ENCODE data around the gene CERCAM.
"Not testable (repeated sequence)": the region's sequence is repeated elsewhere in the genome, so short reads cannot be mapped to it uniquely, and the experiment has no call there.

CERCAM gene

DNA sequence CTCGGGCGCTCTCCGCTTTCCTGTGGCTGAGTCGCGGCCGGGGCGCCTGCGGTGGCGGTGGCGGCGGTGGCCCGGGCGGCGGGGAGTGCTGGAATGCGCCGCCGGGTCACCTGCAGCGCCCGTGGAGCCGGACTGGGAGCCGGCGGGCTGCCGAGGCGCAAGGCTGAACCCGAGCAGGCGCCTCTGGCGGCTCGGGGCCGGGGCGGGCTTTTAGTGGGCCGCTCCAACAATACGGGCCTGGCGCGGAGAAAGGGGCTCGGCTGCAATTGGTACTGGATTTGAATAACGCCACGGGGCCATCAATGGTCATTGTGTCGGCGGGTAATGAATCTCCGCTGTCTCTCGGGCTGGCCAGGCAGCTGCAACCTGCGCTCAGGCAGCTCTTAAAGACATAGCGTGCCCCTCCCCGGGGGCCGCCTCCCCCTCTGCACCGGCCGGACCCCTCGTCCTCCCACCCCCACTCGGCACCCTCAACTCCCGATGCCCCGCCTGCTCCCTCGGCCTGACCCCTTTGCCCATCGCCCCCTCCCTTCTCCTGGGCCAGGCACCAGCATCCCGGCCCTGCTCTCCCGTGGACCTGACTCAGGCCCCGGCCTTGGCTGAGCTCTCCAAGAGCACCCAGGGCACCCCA lies 27.4 kb upstream of the CERCAM start:
- DNase-seq, result peak in 11 of 14 donors; percentile 63 to 88 (median 77)

- DNase-seq, result peak in 5 of 14 donors; percentile 61 to 73 (median 64)
Observed at GRCh38 chr9:128393970-128394369, 26.7 kb upstream of the CERCAM start.

GRCh38 chr9:128394379-128395168 lies 26.1 kb upstream of the CERCAM start:
- peak in 5 of 14 donors; percentile 35 to 70 (median 61) for DNase-seq

- DNase-seq, result peak in 1 of 14 donors; percentile 16
Observed at GRCh38 chr9:128396970-128397613, 23.6 kb upstream of the CERCAM start.

DNA sequence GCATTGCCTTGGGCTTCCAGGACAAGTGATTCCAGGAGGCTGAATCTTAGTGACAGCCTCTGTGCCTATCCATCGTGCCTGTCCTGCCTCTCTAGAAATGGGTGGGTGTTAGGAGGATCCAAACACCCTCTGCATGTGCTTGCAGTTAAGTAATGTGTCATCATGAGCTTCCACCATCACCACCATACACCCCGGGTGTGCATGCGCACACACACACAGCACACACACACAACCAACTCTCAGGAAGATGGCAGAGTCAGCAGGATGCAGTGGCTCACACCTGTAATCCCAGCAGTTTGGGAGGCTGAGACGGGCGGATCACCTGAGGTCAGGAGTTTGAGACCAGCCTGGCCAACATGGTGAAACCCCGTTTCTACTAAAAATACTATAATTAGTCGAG lies 22.8 kb upstream of the CERCAM start:
- DNase-seq, result no peak

DNA sequence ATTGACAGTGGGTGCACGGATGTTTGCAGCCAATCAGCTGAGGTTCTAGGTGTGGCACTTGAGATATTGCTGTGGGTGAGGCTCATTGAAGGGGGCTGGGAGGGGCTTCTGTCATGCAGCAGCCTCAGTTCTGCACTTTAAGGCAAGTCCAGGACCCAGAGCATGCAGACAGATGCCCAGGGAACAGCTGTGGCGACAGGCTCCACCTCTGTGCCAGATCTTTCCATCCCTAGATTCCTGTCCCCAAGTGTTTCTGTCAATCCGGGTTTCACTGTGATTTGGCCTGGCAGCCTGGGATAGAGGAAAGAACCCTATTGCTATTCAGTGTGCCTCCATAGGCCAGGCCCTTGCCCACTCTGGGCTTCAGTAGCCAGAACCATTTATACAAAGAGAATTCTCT lies 20.8 kb upstream of the CERCAM start:
- DNase-seq, result no peak

DNA sequence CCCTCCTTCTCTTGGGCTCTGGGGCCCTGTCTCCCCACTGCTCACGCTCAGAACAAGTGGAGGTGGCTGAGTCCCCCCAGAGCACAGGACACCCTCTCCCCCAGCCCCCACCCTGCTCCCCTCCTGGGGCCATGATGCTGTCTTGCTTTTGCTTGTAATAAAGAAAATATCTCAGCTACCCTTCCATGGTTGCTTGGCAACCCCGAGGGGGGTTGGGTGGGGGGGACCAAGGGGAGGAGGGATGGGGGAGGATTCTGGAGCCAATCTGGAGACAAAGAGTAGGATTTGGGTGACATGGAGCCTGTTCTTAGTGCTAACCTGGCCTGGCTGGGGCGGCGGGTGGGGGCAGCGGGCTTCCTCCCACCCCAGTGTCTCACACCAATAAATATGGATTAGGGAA lies 16.1 kb upstream of the CERCAM start:
- DNase-seq, result no peak

GRCh38 chr9:128405077-128405779 lies 15.4 kb upstream of the CERCAM start:
- peak in 7 of 14 donors; percentile 29 to 68 (median 40) for DNase-seq

DNA sequence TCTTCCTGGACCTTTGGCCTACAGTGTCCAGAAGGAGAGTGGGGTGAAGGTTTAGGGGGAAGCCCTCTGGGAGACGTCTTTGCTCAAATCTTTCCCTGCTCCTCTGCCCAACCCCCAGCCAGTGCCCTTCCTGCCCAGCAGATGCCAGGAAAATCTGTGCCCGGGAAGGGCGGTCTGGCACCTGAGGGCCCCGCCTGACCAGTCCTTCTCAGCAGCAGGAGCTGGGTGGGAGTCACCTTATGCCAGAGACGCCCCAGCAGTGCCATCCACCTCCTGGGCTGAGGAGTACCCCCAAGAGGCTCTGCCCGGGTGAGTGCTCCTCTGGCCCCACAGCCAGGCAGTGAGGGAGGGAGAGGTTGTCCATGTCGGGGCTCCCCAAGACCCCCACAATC lies 14.9 kb upstream of the CERCAM start:
- peak in 1 of 14 donors; percentile 42 for DNase-seq

DNA sequence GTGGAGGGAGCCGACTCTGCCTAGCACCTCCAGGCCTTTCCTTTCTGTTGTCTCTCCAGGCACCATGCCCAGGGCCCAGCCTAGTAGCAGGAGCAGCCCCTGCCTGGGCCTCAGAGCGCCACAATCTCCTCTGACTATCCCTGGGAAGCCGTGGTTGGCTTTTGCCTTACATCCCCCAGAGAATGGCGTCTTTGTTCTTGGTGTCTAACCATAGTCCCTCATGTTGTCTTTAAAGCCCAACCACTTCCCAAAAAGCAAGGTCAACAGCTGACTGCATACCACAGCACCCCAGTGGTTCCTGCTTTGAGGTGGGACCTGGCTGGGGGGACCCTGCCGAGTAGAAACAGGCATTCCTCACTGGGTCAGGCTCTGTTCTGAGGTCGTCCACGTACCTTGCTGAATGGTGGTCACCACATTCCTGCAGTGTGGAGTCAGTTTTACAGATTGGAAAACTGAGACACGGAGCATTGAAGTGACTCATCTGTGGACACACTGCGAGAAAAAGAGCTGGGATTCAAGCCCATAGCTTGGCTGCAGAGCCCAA lies 13.7 kb upstream of the CERCAM start:
- DNase-seq, result no peak

DNA sequence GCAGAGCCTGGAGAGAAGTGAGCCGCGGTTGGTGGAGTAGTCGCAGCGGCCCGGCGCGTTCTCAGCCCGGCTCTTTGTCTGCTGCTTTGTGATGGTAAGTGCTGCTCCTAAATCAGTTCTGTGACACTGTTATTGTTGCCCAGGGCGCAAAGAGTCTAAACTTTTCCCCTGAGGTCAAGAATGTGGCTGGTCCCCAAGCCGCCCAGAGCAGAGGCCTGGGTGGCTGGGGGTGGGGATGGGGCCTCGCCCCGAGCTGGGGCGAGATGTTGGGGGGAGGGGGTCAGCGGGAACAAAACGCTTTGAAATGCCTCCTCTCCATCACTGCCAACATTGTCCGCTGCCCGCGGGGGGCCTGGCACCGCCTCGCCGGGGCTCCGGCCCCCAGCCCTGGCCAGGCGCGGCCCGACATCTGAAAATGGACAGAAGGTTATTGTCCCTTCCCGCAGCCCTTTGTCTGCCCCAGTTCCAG lies 11.7 kb upstream of the CERCAM start:
- DNase-seq, result peak in 11 of 14 donors; percentile 51 to 90 (median 78)

GRCh38 chr9:128409450-128409849 lies 11.2 kb upstream of the CERCAM start:
- peak in 1 of 14 donors; percentile 76 for DNase-seq

GRCh38 chr9:128409978-128410377 lies 10.7 kb upstream of the CERCAM start:
- peak in 6 of 14 donors; percentile 19 to 63 (median 58) for DNase-seq

GRCh38 chr9:128411364-128412119 lies 9.1 kb upstream of the CERCAM start:
- DNase-seq, result peak in 5 of 14 donors; percentile 32 to 75 (median 65)

- peak in 12 of 14 donors; percentile 33 to 89 (median 76) for DNase-seq
Observed at GRCh38 chr9:128412120-128412790, 8.4 kb upstream of the CERCAM start.

DNA sequence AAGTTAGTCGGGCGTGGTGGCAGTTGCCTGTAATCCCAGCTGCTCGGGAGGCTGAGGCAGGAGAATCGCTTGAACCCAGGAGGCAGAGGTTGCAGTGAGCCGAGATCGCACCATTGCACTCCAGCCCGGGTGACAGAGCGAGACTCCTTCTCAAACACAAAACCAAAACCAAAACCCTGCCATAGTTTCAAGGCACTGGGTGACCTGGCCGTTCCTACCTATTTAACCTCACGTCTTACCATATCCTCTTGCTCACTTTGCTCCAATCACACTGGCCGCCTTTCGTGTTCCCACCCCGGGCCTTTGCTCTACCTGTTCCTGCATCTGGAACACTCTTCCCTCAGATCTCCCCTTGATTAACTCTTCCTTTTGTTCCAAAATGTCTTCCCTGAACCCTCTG lies 6.9 kb upstream of the CERCAM start:
- not testable (repeated sequence) for DNase-seq

DNA sequence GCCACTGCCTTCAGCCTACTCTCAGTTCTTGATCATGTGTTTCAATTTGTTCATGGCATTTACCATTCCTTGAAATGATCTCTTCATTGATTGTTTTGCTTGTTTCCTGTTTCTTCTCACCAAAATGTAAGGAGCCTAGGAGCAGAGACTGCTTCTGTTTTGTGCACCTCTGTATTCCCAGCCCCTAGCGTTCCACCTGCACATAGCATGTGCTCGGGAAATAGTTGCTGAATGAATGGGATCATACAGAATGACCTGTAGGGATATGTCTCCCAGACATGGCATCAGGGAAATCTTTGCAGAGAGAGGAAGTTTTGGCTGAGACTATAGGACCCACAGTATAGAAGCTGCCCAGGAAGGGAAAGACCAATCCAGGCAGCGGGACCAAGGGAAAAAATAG lies 6.2 kb upstream of the CERCAM start:
- DNase-seq, result no peak

- no peak for DNase-seq
Observed at GRCh38 chr9:128415281-128415680, 5.4 kb upstream of the CERCAM start.

GRCh38 chr9:128416014-128416413 lies 4.6 kb upstream of the CERCAM start:
- DNase-seq, result no peak

- DNase-seq, result peak in 1 of 14 donors; percentile 40
Observed at GRCh38 chr9:128416432-128417019, 4.1 kb upstream of the CERCAM start.

Measured in C1 segment of cervical spinal cord (tissue), 14 donors.